Ovary (tissue), 9 donors: Measurements from ENCODE around the gene HPSE. TPM values are rescaled to one million over a fixed set of nuclear protein-coding genes. Genes with fewer than 3 reads are reported as not detected.

ENCODE experiments used
- DNase-seq, 5 donors: peaks; one replicate each; pipeline ENCODE4 v3.0.0-alpha.2; 2019 to 2020
- H3K27ac ChIP-seq, 2 donors: fragments of 200-600 bp; one replicate each; pipeline versions ENCODE4 v1.5.1 to v1.8.0; 2019 to 2022
- H3K27me3 ChIP-seq: fragments of 200-600 bp; one replicate; pipeline ENCODE4 v1.8.0; 2022
- H3K36me3 ChIP-seq: fragments of 200-600 bp; sonication (generic); one replicate; pipeline ENCODE4 v1.5.1; 2019
- H3K4me1 ChIP-seq: one replicate; pipeline ENCODE4 v1.8.1; 2013; ENCODE audit warnings: mild to moderate bottlenecking, moderate library complexity; ENCODE audit not compliant: insufficient read depth
- H3K4me3 ChIP-seq: fragments of 200-600 bp; sonication (generic); one replicate; pipeline ENCODE4 v1.5.1; 2017
- H3K9me3 ChIP-seq, 2 donors: fragments of 200-600 bp in 1 of 2; sonication (generic) in 1 of 2; one replicate each; pipeline versions ENCODE4 v1.5.1 to v1.8.1; 2013 to 2019; ENCODE audit warnings: mild to moderate bottlenecking in 1 of 2, moderate library complexity in 1 of 2
- EP300 ChIP-seq: sonication (generic); formaldehyde crosslinking; IDR thresholded peaks from one replicate; pipeline ENCODE4 v1.6.1; 2017; ENCODE audit warnings: antibody characterized with exemption
- POLR2A ChIP-seq: fragments of 450-650 bp; IDR thresholded peaks from one replicate; pipeline ENCODE4 v1.6.1; 2017; ENCODE audit warnings: antibody characterized with exemption, mild to moderate bottlenecking, moderate library complexity
- WGBS, 3 donors: extraction: QIAGEN DNeasy Blood & Tissue Kit in 1 of 3; methylation state at CpG; one replicate each; pipeline versions ENCODE4 v1.1.5 to v1.1.7; 2013 to 2017; 5-methylcytosine and 5-hydroxymethylcytosine counted together
- intact Hi-C, 4 donors: fragments of 100-400 bp; cut with DNase I; formaldehyde crosslinking; loops; one replicate each; pipeline versions ENCODE4 v1.11.0 to v1.15.1; 2022 to 2023
- polyA plus RNA-seq, 2 donors: library from polyadenylated mRNA; stranded (reverse); fragments of 200-250 nt in 1 of 2; fragments of 350-450 nt in 1 of 2; fragmentation: Illumina TruSeq in 1 of 2; extraction: RNeasy Lipid Tissue Mini Kit (QIAGEN cat#74804) in 1 of 2; gene quantifications; one replicate each; pipeline ENCODE4 v1.2.3, GENCODE V29; 2013 to 2014
- total RNA-seq, 7 donors: library from RNA; depleted of rRNA in 2 of 7; stranded (reverse); fragments of >200 nt in 2 of 7; fragmentation: NEBNext Ultra II Directional in 3 of 7; extraction: Animal tissue kit (Norgen Biotek cat#: 25700) in 3 of 7; gene quantifications; one replicate each; pipeline versions ENCODE4 v1.1.0 to v1.2.4, GENCODE V29; 2016 to 2023
- TF ChIP-seq, protein P1 (sequence below), 3 donors: fragments of 450-650 bp in 2 of 3; fragments of 200-600 bp in 1 of 3; IDR thresholded peaks; one replicate each; pipeline versions ENCODE4 v1.5.1 to v1.8.0; 2016 to 2022; ENCODE audit warnings: antibody characterized with exemption in 3 of 3, mild to moderate bottlenecking in 1 of 3
- donor health status: DM: no; HTN: no; CAD: no; lungs with moderate emphysema.
- donor health status: DM: no; HTN: no; CAD: no.
- donor health status: Bipolar disorder and iron deficiency.
- donor health status: DM: yes; HTN: yes; CAD: no.
- donor health status: DM: no; HTN: no; CAD: no.
- donor health status: DM: yes; HTN: yes; CAD: no.

The HPSE gene
- total and polyA plus RNA-seq, 9 donors: 4.3 to 23.3 (median 6.4) TPM

GRCh38 chr4:83317671-83318070 is 17.0 kb downstream of the HPSE start:
- 69 to 83% (median 72%) methylated on average over 4 of the region's 4 CpGs for WGBS, 3 donors
- intact Hi-C loops: no loop called here

GRCh38 chr4:83316459-83317165 is 18.0 kb downstream of the HPSE start:
- intact Hi-C loops: no loop called here
- TF ChIP-seq POLR2A (no peak), EP300 (no peak)
- TF ChIP-seq, protein P1, sequence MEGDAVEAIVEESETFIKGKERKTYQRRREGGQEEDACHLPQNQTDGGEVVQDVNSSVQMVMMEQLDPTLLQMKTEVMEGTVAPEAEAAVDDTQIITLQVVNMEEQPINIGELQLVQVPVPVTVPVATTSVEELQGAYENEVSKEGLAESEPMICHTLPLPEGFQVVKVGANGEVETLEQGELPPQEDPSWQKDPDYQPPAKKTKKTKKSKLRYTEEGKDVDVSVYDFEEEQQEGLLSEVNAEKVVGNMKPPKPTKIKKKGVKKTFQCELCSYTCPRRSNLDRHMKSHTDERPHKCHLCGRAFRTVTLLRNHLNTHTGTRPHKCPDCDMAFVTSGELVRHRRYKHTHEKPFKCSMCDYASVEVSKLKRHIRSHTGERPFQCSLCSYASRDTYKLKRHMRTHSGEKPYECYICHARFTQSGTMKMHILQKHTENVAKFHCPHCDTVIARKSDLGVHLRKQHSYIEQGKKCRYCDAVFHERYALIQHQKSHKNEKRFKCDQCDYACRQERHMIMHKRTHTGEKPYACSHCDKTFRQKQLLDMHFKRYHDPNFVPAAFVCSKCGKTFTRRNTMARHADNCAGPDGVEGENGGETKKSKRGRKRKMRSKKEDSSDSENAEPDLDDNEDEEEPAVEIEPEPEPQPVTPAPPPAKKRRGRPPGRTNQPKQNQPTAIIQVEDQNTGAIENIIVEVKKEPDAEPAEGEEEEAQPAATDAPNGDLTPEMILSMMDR (IDR thresholded peaks at IDR 0.05): no peak
- Histone ChIP-seq H3K27me3 (no peaks in the 10 kb centered on the region), H3K9me3 (no peaks in the 10 kb centered on the region), H3K4me3 (no peak overlapping the region), H3K4me1 (no peaks in the 10 kb centered on the region), H3K36me3 (no peaks in the 10 kb centered on the region), H3K27ac (no peak overlapping the region)
- DNase-seq: no peak
- 85 to 90% (median 88%) methylated on average over 13 of the region's 13 CpGs for WGBS, 3 donors

More at GRCh38 chr4:83317671-83318070, 17.0 kb downstream of the HPSE start:
- Histone ChIP-seq H3K27ac (no peak overlapping the region), H3K4me3 (no peak overlapping the region), H3K27me3 (no peaks in the 10 kb centered on the region), H3K9me3 (no peaks in the 10 kb centered on the region), H3K4me1 (no peaks in the 10 kb centered on the region), H3K36me3 (no peaks in the 10 kb centered on the region)
- no peak for DNase-seq
- no peak for TF ChIP-seq EP300
- TF ChIP-seq, protein P1 (IDR thresholded peaks at IDR 0.05): no peak
- no peak for TF ChIP-seq POLR2A

DNA sequence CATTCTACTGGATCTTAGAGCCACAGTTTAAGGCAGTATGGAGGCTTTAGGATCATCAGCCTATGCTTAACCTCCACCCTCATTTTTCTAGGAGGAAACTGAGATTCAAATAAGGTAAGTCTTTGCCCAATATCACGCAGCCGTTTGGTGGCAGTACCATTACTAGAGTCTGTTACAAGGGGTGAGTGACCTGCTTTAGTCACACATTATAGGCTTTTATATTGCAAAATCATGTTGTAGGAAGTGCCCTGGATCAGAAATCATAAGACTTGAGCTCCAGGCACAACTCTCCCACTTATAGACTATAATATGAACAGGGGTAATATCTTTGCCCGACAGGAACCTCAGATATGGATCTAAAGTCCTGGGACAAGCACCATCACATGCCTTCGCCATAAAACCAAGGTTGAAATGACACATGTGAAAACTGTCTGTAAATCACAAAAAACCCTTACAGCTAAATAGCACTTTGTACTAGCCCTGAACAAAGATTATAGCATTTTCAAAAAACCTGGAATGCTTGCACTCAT is 19.2 kb downstream of the HPSE start:
- Histone ChIP-seq H3K9me3 (no peaks in the 10 kb centered on the region), H3K27me3 (no peaks in the 10 kb centered on the region), H3K27ac (no peak overlapping the region), H3K4me1 (no peaks in the 10 kb centered on the region), H3K36me3 (no peaks in the 10 kb centered on the region), H3K4me3 (no peak overlapping the region)
- no peak for TF ChIP-seq EP300
- TF ChIP-seq POLR2A: no peak
- TF ChIP-seq, protein P1 (IDR thresholded peaks at IDR 0.05): no peak
- no peak for DNase-seq
- intact Hi-C loops: no loop called here
- WGBS, 3 donors: 91 to 96% (median 94%) methylated on average over 4 of the region's 4 CpGs

DNA sequence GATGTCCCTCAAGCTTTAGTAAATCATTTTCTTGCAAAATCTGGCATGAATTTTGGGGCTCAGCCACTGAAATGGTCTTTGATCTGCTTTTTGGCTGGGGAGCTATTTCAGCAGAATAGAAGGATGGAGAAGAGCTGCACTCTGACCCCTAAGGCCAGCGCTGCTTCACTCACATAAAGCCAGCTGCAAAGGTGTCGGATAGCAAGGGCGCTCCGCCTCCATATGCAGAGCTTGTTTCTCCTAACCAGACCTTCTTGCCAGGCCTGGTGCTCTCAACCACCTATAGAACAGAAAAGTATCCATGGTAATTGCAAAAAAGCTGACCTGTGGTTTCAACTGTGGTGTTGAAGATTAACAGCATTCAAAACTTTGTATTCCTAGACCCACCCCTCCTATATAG is 26.0 kb downstream of the HPSE start:
- TF ChIP-seq EP300: no peak
- no peaks in the 10 kb centered on the region for H3K36me3 ChIP-seq
- H3K27me3 ChIP-seq: no peaks in the 10 kb centered on the region
- no peaks in the 10 kb centered on the region for H3K4me1 ChIP-seq
- no peak overlapping the region for H3K27ac ChIP-seq
- no peak overlapping the region for H3K4me3 ChIP-seq
- no peaks in the 10 kb centered on the region for H3K9me3 ChIP-seq
- no peak for DNase-seq
- WGBS, 3 donors: 78 to 81% (median 79%) methylated on average over 4 of the region's 4 CpGs
- intact Hi-C loops: no loop called here

DNA sequence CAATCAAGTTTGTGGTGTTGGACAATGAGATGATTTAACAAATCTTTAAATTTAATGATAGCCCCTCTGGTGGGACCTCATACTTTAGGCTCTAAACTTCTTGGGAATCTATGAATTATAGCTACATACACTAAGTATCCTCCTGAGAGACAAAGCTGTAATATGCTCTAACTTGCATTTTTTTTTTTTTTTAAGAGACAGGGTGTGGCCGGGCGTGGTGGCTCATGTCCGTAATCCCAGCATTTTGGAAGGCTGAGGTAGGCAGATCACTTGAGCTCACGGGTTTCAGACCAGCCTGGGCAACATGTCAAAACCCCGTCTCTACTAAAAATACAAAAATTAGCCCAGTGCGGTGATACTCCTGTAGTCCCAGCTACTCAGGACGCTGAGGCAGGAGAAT is 26.7 kb downstream of the HPSE start:
- Histone ChIP-seq H3K36me3 (no peaks in the 10 kb centered on the region), H3K27ac (no peak overlapping the region), H3K9me3 (no peaks in the 10 kb centered on the region), H3K4me1 (no peaks in the 10 kb centered on the region), H3K4me3 (no peak overlapping the region), H3K27me3 (no peaks in the 10 kb centered on the region)
- no peak for DNase-seq
- WGBS, 3 donors: 81 to 85% (median 81%) methylated on average over 7 of the region's 7 CpGs
- TF ChIP-seq EP300 (no peak), POLR2A (no peak)
- TF ChIP-seq, protein P1 (IDR thresholded peaks at IDR 0.05): no peak
- intact Hi-C loops: no loop called here
